SK-N-SH treated with all-trans-retinoic acid at 6 μM for 48 hours (cell line): Measurements from ENCODE around the gene IRF1.

Source experiments
- ATAC-seq: fragments of 200-7000 bp; cut with Tn5 transposase; 3 replicates; pipeline ENCODE4 v1.9.1; 2020; ENCODE audit warnings: mild to moderate bottlenecking, moderate library complexity
- CREB5 ChIP-seq: fragments of 250-450 bp; sonication (Bioruptor Pico); IDR thresholded peaks from 2 replicates; pipeline ENCODE4 v1.5.1; 2020; ENCODE audit warnings: low read depth, mild to moderate bottlenecking, moderate library complexity
- CSRNP3 ChIP-seq: fragments of 250-450 bp; sonication (Bioruptor Pico); IDR thresholded peaks from 2 replicates; pipeline ENCODE4 v1.5.1; 2021; ENCODE audit warnings: mild to moderate bottlenecking, moderate library complexity
- ESRRG ChIP-seq: fragments of 250-450 bp; sonication (Bioruptor Pico); IDR thresholded peaks from 2 replicates; pipeline ENCODE4 v1.6.1; 2021; ENCODE audit warnings: mild to moderate bottlenecking
- ISL1 ChIP-seq: fragments of 250-450 bp; sonication (Bioruptor Pico); IDR thresholded peaks from 2 replicates; pipeline ENCODE4 v2.1.2; 2022; ENCODE audit warnings: mild to moderate bottlenecking, moderate library complexity
- PATZ1 ChIP-seq: fragments of 250-450 bp; sonication (Bioruptor Pico); IDR thresholded peaks from 2 replicates; pipeline ENCODE4 v1.8.0; 2020; ENCODE audit warnings: mild to moderate bottlenecking, moderate library complexity, borderline replicate concordance
- POU6F1 ChIP-seq: fragments of 250-450 bp; sonication (Bioruptor Pico); IDR thresholded peaks from 2 replicates; pipeline ENCODE4 v1.8.0; 2021; ENCODE audit warnings: low read depth, mild to moderate bottlenecking, moderate library complexity, borderline replicate concordance
- PPARA ChIP-seq: fragments of 250-450 bp; sonication (Bioruptor Pico); IDR thresholded peaks from 2 replicates; pipeline ENCODE4 v1.5.0; 2020; ENCODE audit warnings: mild to moderate bottlenecking, borderline replicate concordance
- SNAI2 ChIP-seq: fragments of 250-450 bp; sonication (Bioruptor Pico); IDR thresholded peaks from 2 replicates; pipeline ENCODE4 v1.5.0; 2020; ENCODE audit warnings: mild to moderate bottlenecking, moderate library complexity
- TCF4 ChIP-seq: fragments of 250-450 bp; sonication (Bioruptor Pico); IDR thresholded peaks from 2 replicates; pipeline ENCODE4 v1.8.0; 2021; ENCODE audit warnings: mild to moderate bottlenecking, moderate library complexity, borderline replicate concordance
- TOX ChIP-seq: fragments of 250-450 bp; sonication (Bioruptor Pico); IDR thresholded peaks from 2 replicates; pipeline ENCODE4 v1.8.0; 2021; ENCODE audit warnings: mild to moderate bottlenecking, moderate library complexity, borderline replicate concordance
- ZC3H10 ChIP-seq: fragments of 250-450 bp; sonication (Bioruptor Pico); IDR thresholded peaks from 2 replicates; pipeline ENCODE4 v1.5.1; 2021; ENCODE audit warnings: mild to moderate bottlenecking, moderate library complexity
- ZFP3 ChIP-seq: fragments of 250-450 bp; sonication (Bioruptor Pico); IDR thresholded peaks from 2 replicates; pipeline ENCODE4 v1.5.0; 2020; ENCODE audit warnings: mild to moderate bottlenecking, moderate library complexity
- ZFP30 ChIP-seq: fragments of 450-650 bp; formaldehyde crosslinking; IDR thresholded peaks from 2 replicates; pipeline ENCODE4 v1.5.0; 2022; ENCODE audit warnings: mild to moderate bottlenecking, moderate library complexity
- ZNF70 ChIP-seq: fragments of 450-650 bp; formaldehyde crosslinking; IDR thresholded peaks from 2 replicates; pipeline ENCODE4 v1.5.0; 2020; ENCODE audit warnings: mild to moderate bottlenecking, moderate library complexity

IRF1 gene

GRCh38 chr5:132497488-132497997 lies 7.0 kb upstream of the IRF1 start:
- TF ChIP-seq ZFP30 (CRISPR knock-in tag) (peak; percentile 47; the same call in 1 of the 2 replicates), ZFP3 (no peak), ZC3H10 (0 out of 2 replicates have a peak, but pooled peaks have one; percentile 18), POU6F1 (CRISPR knock-in tag) (no peak), PATZ1 (CRISPR knock-in tag) (peak; percentile 47; the same call in 1 of the 2 replicates)
- peak; percentile 55 for ATAC-seq

- ATAC-seq, result peak; percentile 80
- 0 out of 2 replicates have a peak, but pooled peaks have one; percentile 5 for TF ChIP-seq PATZ1 (CRISPR knock-in tag)
- 0 out of 2 replicates have a peak, but pooled peaks have one; percentile 34 for TF ChIP-seq CSRNP3
- TF ChIP-seq PPARA (CRISPR knock-in tag), result no peak
- peak; percentile 44; the same call in 1 of the 2 replicates for TF ChIP-seq CREB5
- TF ChIP-seq TCF4 (CRISPR knock-in tag), result 0 out of 2 replicates have a peak, but pooled peaks have one; percentile 22
Measured at GRCh38 chr5:132496631-132497487, 6.3 kb upstream of the IRF1 start.

- ATAC-seq, result peak; percentile 78
- TF ChIP-seq CSRNP3 (no peak), PPARA (CRISPR knock-in tag) (no peak), TCF4 (CRISPR knock-in tag) (no peak), ISL1 (CRISPR knock-in tag) (no peak)
- TF ChIP-seq, all 23 proteins: peak for 0
Measured at GRCh38 chr5:132496191-132496630, 5.6 kb upstream of the IRF1 start.

GRCh38 chr5:132495667-132496190 lies 5.2 kb upstream of the IRF1 start:
- TF ChIP-seq TOX (no peak), ZNF70 (CRISPR knock-in tag) (no peak), ISL1 (CRISPR knock-in tag) (no peak), SNAI2 (CRISPR knock-in tag) (no peak), TCF4 (CRISPR knock-in tag) (no peak), ESRRG (CRISPR knock-in tag) (no peak)
- ATAC-seq, result peak; percentile 68
